OCI-LY7 (cell line): ENCODE data around the gene PDCD1. TPM values are rescaled to one million over a fixed set of nuclear protein-coding genes. Genes with fewer than 3 reads are reported as not detected.

Experiments
- BruUV-seq: library from RNA; stranded (reverse); fragments of 400-500 nt; replicated peaks from 2 replicates; lab custom pipeline; 2021; lab: Mats Ljungman, UMichigan
- CTCF ChIA-PET: fragments of 300-600 bp; sonication (Branson Sonifier 250); formaldehyde crosslinking; loops from one replicate; lab custom pipeline; 2022; ENCODE audit warnings: antibody characterized with exemption; ENCODE audit not compliant: unreplicated experiment; lab: Charles Lee
- POLR2A ChIA-PET: fragments of 300-600 bp; sonication (Branson Sonifier 250); formaldehyde crosslinking; loops from one replicate; lab custom pipeline; 2022; ENCODE audit warnings: antibody characterized with exemption; lab: Charles Lee
- DNase-seq: peaks from one replicate; pipeline ENCODE4 v3.0.0-alpha.2; 2015; ENCODE audit warnings: low spot score
- H2AFZ ChIP-seq: fragments of 200-600 bp; sonication (generic), shearing (Covaris generic); 2 replicates; pipeline ENCODE4 v1.6.1; 2014; ENCODE audit warnings: mild to moderate bottlenecking, antibody characterized with exemption, low read length, moderate library complexity
- H3K27ac ChIP-seq: fragments of 200-600 bp; sonication (generic); 2 replicates; pipeline ENCODE4 v1.5.1; 2014; ENCODE audit warnings: mixed run types, low read depth, mild to moderate bottlenecking, moderate library complexity, low read length, inconsistent platforms; ENCODE audit not compliant: poor library complexity, severe bottlenecking
- H3K36me3 ChIP-seq: fragments of 200-600 bp; sonication (generic); 2 replicates; pipeline ENCODE4 v1.6.1; 2014; ENCODE audit warnings: mild to moderate bottlenecking, antibody characterized with exemption, low read length, moderate library complexity, mixed read lengths; ENCODE audit not compliant: insufficient read depth
- H3K4me1 ChIP-seq: fragments of 200-600 bp; sonication (generic); 2 replicates; pipeline ENCODE4 v1.5.1; 2014; ENCODE audit warnings: mild to moderate bottlenecking, low read length; ENCODE audit not compliant: insufficient read depth, poor library complexity, severe bottlenecking
- H3K4me2 ChIP-seq: fragments of 200-600 bp; sonication (generic); 2 replicates; pipeline ENCODE4 v1.6.1; 2014; ENCODE audit warnings: mild to moderate bottlenecking, low read length
- H3K4me3 ChIP-seq: fragments of 200-600 bp; sonication (generic); 2 replicates; pipeline ENCODE4 v1.5.1; 2014; ENCODE audit warnings: mild to moderate bottlenecking, low read depth, low read length; ENCODE audit not compliant: poor library complexity, severe bottlenecking
- H3K79me2 ChIP-seq: fragments of 200-600 bp; sonication (generic); 2 replicates; pipeline ENCODE4 v1.6.1; 2016; ENCODE audit warnings: low read depth, mild to moderate bottlenecking, low read length, moderate library complexity, mixed read lengths; ENCODE audit not compliant: insufficient read depth
- H3K9me2 ChIP-seq: fragments of 200-600 bp; sonication (generic); 2 replicates; pipeline ENCODE4 v1.6.1; 2016; ENCODE audit warnings: mild to moderate bottlenecking, low read length, mixed read lengths; ENCODE audit not compliant: insufficient read depth
- H3K9me3 ChIP-seq: fragments of 200-600 bp; sonication (generic); 2 replicates; pipeline ENCODE4 v1.6.1; 2014; ENCODE audit warnings: mild to moderate bottlenecking, mixed run types, low read length, mixed read lengths
- H4K20me1 ChIP-seq: fragments of 200-600 bp; sonication (generic); 2 replicates; pipeline ENCODE4 v1.6.1; 2014; ENCODE audit warnings: mild to moderate bottlenecking, antibody characterized with exemption, low read length, moderate library complexity, mixed read lengths; ENCODE audit not compliant: insufficient read depth
- CTCF ChIP-seq: fragments of 200-600 bp; sonication (generic); conservative IDR thresholded peaks from 2 replicates; pipeline ENCODE4 v1.5.1; 2014; ENCODE audit warnings: mild to moderate bottlenecking, antibody characterized with exemption, low read length, moderate library complexity, mixed read lengths
- EZH2phosphoT487 ChIP-seq: fragments of 200-600 bp; sonication (generic); IDR thresholded peaks from 2 replicates; pipeline ENCODE4 v1.6.1; 2018; ENCODE audit warnings: low read depth, borderline replicate concordance, mild to moderate bottlenecking, mixed run types, antibody characterized with exemption, low read length, moderate library complexity, mixed read lengths
- intact Hi-C: fragments of 100-400 bp; cut with micrococcal nuclease; formaldehyde crosslinking; loops from one replicate; pipeline ENCODE4 v1.10.0; 2022; ENCODE audit not compliant: unreplicated experiment
- total RNA-seq, 2 experiments: library from RNA; depleted of rRNA in 1 of 2; stranded (reverse); fragments of >200 nt in 1 of 2; shearing (Covaris generic) in 1 of 2; gene quantifications; 2 replicates each; pipeline ENCODE4 v1.2.3, GENCODE V29; 2014 to 2022

The PDCD1 gene
- total RNA-seq, 2 experiments from 2014 or later: not detected

DNA sequence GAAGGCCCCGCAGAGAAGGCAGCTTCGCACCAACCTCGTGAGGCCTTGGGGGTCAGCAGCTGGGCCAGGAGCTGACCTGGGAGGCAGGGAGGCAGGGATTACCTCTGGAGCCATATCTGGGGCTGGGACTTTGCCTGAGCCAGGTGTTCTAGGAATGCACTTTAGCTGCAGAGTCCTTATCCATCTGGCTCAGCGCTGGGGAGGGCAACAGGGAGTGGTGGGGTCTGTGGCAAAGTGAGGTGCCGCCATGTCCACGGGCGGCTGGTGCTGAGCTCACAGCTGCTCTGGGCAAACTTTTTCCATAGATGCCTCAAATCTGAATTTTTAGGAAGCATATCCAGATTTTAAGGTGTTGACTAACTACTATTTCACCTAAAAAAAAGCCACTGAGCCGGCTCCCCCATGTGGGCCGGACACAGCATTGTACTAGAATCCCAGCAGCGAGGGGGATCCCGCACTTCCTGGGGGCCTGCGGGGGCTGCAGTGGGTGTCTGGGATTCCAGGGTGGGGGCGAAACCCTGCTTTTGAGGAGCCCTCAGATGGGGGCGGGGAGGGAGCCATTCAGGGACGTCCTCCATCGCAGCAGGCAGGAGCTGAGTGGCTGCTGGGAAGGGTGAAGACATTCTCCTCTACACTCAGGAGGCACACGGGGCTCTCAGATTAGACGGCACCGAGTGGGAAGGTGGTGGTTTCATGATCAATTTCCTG lies 45.5 kb upstream of the PDCD1 start:
- TF ChIP-seq EZH2phosphoT487: no peak
- TF ChIP-seq CTCF: no peak
- Histone ChIP-seq H3K79me2 (no peaks in the 10 kb centered on the region), H3K9me2 (no peaks in the 10 kb centered on the region), H3K9me3 (no peaks in the 10 kb centered on the region), H3K4me3 (no peak overlapping the region), H4K20me1 (no peaks in the 10 kb centered on the region), H3K4me2 (no peak overlapping the region), H3K4me1 (no peaks in the 10 kb centered on the region), H2AFZ (no peak overlapping the region), H3K36me3 (0 out of 2 replicates have a peak, but pooled peaks cover 3% of the 10 kb centered on the region), H3K27ac (no peak overlapping the region)
- no TSS peak for BruUV-seq
- no peak for DNase-seq
- intact Hi-C loops: no loop called here
- ChIA-PET POLR2A (no interaction called here), CTCF (no interaction called here)

GRCh38 chr2:241903121-241904010 lies 44.7 kb upstream of the PDCD1 start:
- DNase-seq: no peak
- 0 out of 2 replicates have a peak, but pooled peaks cover 3% of the 10 kb centered on the region for H3K36me3 ChIP-seq
- H3K79me2 ChIP-seq: no peaks in the 10 kb centered on the region
- ChIA-PET POLR2A (no interaction called here), CTCF (no interaction called here)
- H3K4me3 ChIP-seq: no peak overlapping the region
- TF ChIP-seq EZH2phosphoT487 (no peak), CTCF (no peak)
- intact Hi-C loops: no loop called here
- BruUV-seq: no TSS peak
- no peak overlapping the region for H3K27ac ChIP-seq
- H2AFZ ChIP-seq: no peak overlapping the region
- no peaks in the 10 kb centered on the region for H4K20me1 ChIP-seq
- H3K9me2 ChIP-seq: no peaks in the 10 kb centered on the region
- H3K4me1 ChIP-seq: no peaks in the 10 kb centered on the region
- H3K9me3 ChIP-seq: no peaks in the 10 kb centered on the region
- H3K4me2 ChIP-seq: no peak overlapping the region
